ENCODE data around the gene MRPS18A.

MRPS18A gene

DNA sequence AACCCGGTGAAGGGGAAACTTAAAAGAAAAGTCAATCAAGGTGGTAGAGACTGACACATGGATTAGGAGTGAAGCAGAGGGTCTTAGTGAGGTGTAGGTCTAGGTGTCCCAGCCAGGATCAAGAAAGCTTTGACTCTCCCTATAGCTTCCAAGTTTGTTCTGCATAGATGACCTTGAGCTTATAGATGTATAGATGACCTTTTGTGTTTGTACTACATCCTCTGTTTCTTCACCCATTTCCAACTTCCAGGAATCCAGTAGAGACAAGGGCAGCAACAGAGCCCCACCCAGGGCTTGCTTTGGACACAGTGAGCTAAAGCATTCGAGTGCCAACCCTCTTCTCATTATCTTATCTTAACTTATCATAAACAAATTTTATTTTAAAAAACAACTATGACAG is 1.8 kb upstream of the MRPS18A start:
- no peak for DNase-seq (ENCODE audit: low read depth)
- in situ Hi-C loops (cut with HindIII; ENCODE audit: low sequenced_read_pairs), result no loop called here
- H3K4me3 ChIP-seq (ENCODE audit: low read depth, low read length), result no peak overlapping the region
- TF ChIP-seq CTCF (IDR thresholded peaks at IDR 0.05; ENCODE audit: low read depth, low read length, missing control alignments), result no peak

- in situ Hi-C loops (cut with HindIII; ENCODE audit: low sequenced_read_pairs), result no loop called here
- no peak for TF ChIP-seq CTCF (IDR thresholded peaks at IDR 0.05; ENCODE audit: low read depth, low read length, missing control alignments)
- no peak for DNase-seq (ENCODE audit: low read depth)
- H3K4me3 ChIP-seq (ENCODE audit: low read depth, low read length), result peak overlapping the region; percentile 71
These were observed 533 bp downstream of the MRPS18A start for GRCh38 chr6:43687079-43687436.

GRCh38 chr6:43683708-43684455 is 3.7 kb downstream of the MRPS18A start:
- in situ Hi-C loops (cut with HindIII; ENCODE audit: low sequenced_read_pairs), result no loop called here
- no peak overlapping the region for H3K4me3 ChIP-seq (ENCODE audit: low read depth, low read length)
- TF ChIP-seq CTCF (IDR thresholded peaks at IDR 0.05; ENCODE audit: low read depth, low read length, missing control alignments), result no peak
- DNase-seq (ENCODE audit: low read depth), result no peak

DNA sequence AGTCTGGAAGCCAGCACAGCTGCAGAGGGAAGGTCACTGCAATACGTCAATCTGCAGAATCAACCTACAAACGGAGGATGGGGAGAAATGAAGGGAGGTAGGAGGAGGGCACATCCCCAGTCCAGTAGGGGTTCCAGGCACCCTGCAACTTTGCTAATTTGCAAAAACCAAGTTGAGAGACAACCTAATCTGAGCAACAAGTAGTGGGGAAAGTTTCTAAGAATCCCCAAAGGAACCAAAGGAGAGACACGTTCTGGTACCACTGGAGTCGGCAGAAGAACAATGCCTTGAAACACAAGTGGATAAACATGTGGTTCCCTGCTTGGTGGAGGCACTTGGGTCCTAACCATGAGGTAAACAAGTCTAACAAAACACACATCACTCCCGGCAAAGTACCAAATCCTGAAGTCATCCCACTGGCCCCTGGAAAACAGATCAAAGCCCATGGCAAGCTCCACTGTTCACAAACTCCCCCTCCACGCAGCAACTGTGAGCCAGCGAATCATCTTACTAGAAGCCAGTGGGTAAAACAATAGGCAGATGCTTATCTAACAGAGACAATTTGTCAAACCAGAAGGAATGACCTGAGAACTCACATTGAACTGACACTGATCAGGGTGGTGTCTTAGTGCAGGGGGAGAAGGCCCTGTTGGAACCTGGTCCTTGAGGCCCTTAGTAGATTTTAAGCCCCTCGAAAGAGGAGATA is 4.7 kb downstream of the MRPS18A start:
- in situ Hi-C loops (cut with HindIII; ENCODE audit: low sequenced_read_pairs), result no loop called here

GRCh38 chr6:43681303-43681702 is 6.3 kb downstream of the MRPS18A start:
- no peak overlapping the region for H3K4me3 ChIP-seq (ENCODE audit: low read depth, low read length)
- DNase-seq (ENCODE audit: low read depth), result no peak
- in situ Hi-C loops (cut with HindIII; ENCODE audit: low sequenced_read_pairs), result no loop called here
- TF ChIP-seq CTCF (IDR thresholded peaks at IDR 0.05; ENCODE audit: low read depth, low read length, missing control alignments), result no peak

More for the DNA sequence above, 4.7 kb downstream of the MRPS18A start:
- no peak for TF ChIP-seq CTCF (IDR thresholded peaks at IDR 0.05; ENCODE audit: low read depth, low read length, missing control alignments)
- no peak for DNase-seq (ENCODE audit: low read depth)
- H3K4me3 ChIP-seq (ENCODE audit: low read depth, low read length), result no peak overlapping the region

- no peak for DNase-seq (ENCODE audit: low read depth)
- no peak overlapping the region for H3K4me3 ChIP-seq (ENCODE audit: low read depth, low read length)
- in situ Hi-C loops (cut with HindIII; ENCODE audit: low sequenced_read_pairs), result no loop called here
- no peak for TF ChIP-seq CTCF (IDR thresholded peaks at IDR 0.05; ENCODE audit: low read depth, low read length, missing control alignments)
These were observed 7.0 kb downstream of the MRPS18A start for GRCh38 chr6:43680308-43681200.
